Neural cell (in vitro differentiated cells): Measurements from ENCODE around the gene GPR180. TPM values are rescaled to one million over a fixed set of nuclear protein-coding genes. Genes with fewer than 3 reads are reported as not detected.

Experiments used
- H2AFZ ChIP-seq: fragments of 200-600, 300-800 bp; sonication (generic), shearing (Covaris generic); 2 replicates; pipeline ENCODE4 v1.6.0; 2014; ENCODE audit warnings: low read depth, mild to moderate bottlenecking, antibody characterized with exemption, low read length, moderate library complexity
- H3F3A ChIP-seq: fragments of 200-600 bp; shearing (Covaris generic); 2 replicates; pipeline ENCODE4 v1.6.1; 2016; ENCODE audit warnings: mild to moderate bottlenecking, moderate library complexity, mixed read lengths, antibody characterized with exemption, low read length; ENCODE audit not compliant: insufficient read depth, poor library complexity, severe bottlenecking
- H3K27ac ChIP-seq: fragments of 200-600, 300-800 bp; sonication (generic), shearing (Covaris generic); 2 replicates; pipeline ENCODE4 v1.5.1; 2014; ENCODE audit warnings: mild to moderate bottlenecking, low read length, moderate library complexity
- H3K27me3 ChIP-seq: fragments of 300-800, 200-600 bp; sonication (generic), shearing (Covaris generic); 2 replicates; pipeline ENCODE4 v1.6.0; 2014; ENCODE audit warnings: mild to moderate bottlenecking, low read depth, low read length, moderate library complexity; ENCODE audit not compliant: insufficient read depth
- H3K36me3 ChIP-seq: fragments of 300-800, 200-600 bp; sonication (generic), shearing (Covaris generic); 2 replicates; pipeline ENCODE4 v1.5.1; 2014; ENCODE audit warnings: mild to moderate bottlenecking, antibody characterized with exemption, low read length, moderate library complexity; ENCODE audit not compliant: insufficient read depth
- H3K4me2 ChIP-seq: fragments of 300-800, 200-600 bp; sonication (generic), shearing (Covaris generic); 2 replicates; pipeline ENCODE4 v1.6.0; 2014; ENCODE audit warnings: mild to moderate bottlenecking, low read length
- H3K4me3 ChIP-seq: fragments of 300-800, 200-600 bp; sonication (generic), shearing (Covaris generic); 2 replicates; pipeline ENCODE4 v1.5.1; 2014; ENCODE audit warnings: mild to moderate bottlenecking, low read length, moderate library complexity
- H3K79me2 ChIP-seq: fragments of 200-600 bp; shearing (Covaris generic); replicated peaks from 2 replicates; pipeline ENCODE4 v1.6.0; 2014; ENCODE audit warnings: mild to moderate bottlenecking, low read length, moderate library complexity; ENCODE audit not compliant: insufficient read depth
- H3K9ac ChIP-seq: fragments of 300-800, 200-600 bp; sonication (generic), shearing (Covaris generic); 2 replicates; pipeline ENCODE4 v1.6.1; 2016; ENCODE audit warnings: mild to moderate bottlenecking, low read length, mixed read lengths
- H3K9me2 ChIP-seq: fragments of 200-600 bp; shearing (Covaris generic); 2 replicates; pipeline ENCODE4 v1.6.1; 2016; ENCODE audit warnings: mild to moderate bottlenecking, low read length, mixed read lengths; ENCODE audit not compliant: insufficient read depth
- H3K9me3 ChIP-seq: fragments of 200-600, 300-800 bp; sonication (generic), shearing (Covaris generic); 2 replicates; pipeline ENCODE4 v1.6.1; 2016; ENCODE audit warnings: mild to moderate bottlenecking, mixed run types, low read length, moderate library complexity, mixed read lengths
- H4K20me1 ChIP-seq: fragments of 200-600 bp; shearing (Covaris generic); 2 replicates; pipeline ENCODE4 v1.6.1; 2016; ENCODE audit warnings: mild to moderate bottlenecking, mixed run types; ENCODE audit not compliant: insufficient read depth
- EP300 ChIP-seq: fragments of 450-650 bp; conservative IDR thresholded peaks from 2 replicates; pipeline ENCODE4 v1.6.1; 2014; ENCODE audit warnings: antibody characterized with exemption, mild to moderate bottlenecking, moderate library complexity; ENCODE audit not compliant: poor library complexity, severe bottlenecking
- EZH2 ChIP-seq: fragments of 200-600, 300-800 bp; shearing (Covaris generic), sonication (generic); IDR thresholded peaks from 2 replicates; pipeline ENCODE4 v1.6.1; 2014; ENCODE audit warnings: antibody characterized with exemption, low read length, borderline replicate concordance, mild to moderate bottlenecking; ENCODE audit not compliant: insufficient read depth, poor library complexity, severe bottlenecking
- MXI1 ChIP-seq: fragments of 450-650 bp; conservative IDR thresholded peaks from 2 replicates; pipeline ENCODE4 v1.6.1; 2014; ENCODE audit warnings: antibody characterized with exemption, mild to moderate bottlenecking; ENCODE audit not compliant: poor library complexity, severe bottlenecking
- POLR2AphosphoS5 ChIP-seq: IDR thresholded peaks from 2 replicates; pipeline ENCODE4 v1.6.1; 2012
- RAD21 ChIP-seq: fragments of 450-650 bp; conservative IDR thresholded peaks from 2 replicates; pipeline ENCODE4 v1.6.1; 2014; ENCODE audit warnings: antibody characterized with exemption, mild to moderate bottlenecking, moderate library complexity
- SMC3 ChIP-seq: fragments of 450-650 bp; conservative IDR thresholded peaks from 2 replicates; pipeline ENCODE4 v1.6.1; 2014; ENCODE audit warnings: antibody characterized with exemption, mild to moderate bottlenecking, moderate library complexity; ENCODE audit not compliant: poor library complexity
- TAF1 ChIP-seq: IDR thresholded peaks from 2 replicates; pipeline ENCODE4 v1.6.1; 2012; ENCODE audit warnings: low read depth
- polyA plus RNA-seq: library from polyadenylated mRNA; depleted of rRNA; stranded (reverse); fragments of >200 nt; gene quantifications from 2 replicates; pipeline ENCODE4 v1.2.3, GENCODE V29; 2014
- TF ChIP-seq, protein P1 (sequence below): IDR thresholded peaks from 2 replicates; pipeline ENCODE4 v1.6.1; 2012; ENCODE audit warnings: borderline replicate concordance
- TF ChIP-seq, protein P2 (sequence below): fragments of 450-650 bp; IDR thresholded peaks from 2 replicates; pipeline ENCODE4 v1.5.1; 2014; ENCODE audit warnings: antibody characterized with exemption, mild to moderate bottlenecking, moderate library complexity; ENCODE audit not compliant: poor library complexity, severe bottlenecking

The GPR180 gene
- polyA plus RNA-seq, 1 donor from 2014 or later: 5.7 TPM

DNA sequence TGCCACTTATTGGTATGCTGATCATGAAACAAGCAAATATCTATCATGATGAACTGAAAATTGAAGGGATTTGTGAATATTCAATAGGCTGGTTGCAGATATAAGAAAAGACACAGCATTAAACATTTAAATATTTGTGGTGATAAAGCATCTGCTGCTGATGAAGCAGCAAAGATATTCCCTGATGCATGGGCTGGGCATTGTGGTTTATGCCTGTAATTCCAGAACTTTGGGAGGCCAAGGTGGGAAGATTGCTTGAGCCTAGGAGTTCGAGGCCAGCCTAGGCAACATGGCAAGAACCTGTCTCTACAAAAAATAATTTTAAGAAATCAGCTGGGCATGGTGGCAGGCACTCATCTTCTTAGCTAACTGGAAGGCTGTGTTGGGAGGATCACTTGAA is 54.5 kb downstream of the GPR180 start:
- no peaks in the 10 kb centered on the region for H4K20me1 ChIP-seq
- H3K27me3 ChIP-seq: no peaks in the 10 kb centered on the region
- H3F3A ChIP-seq: no peaks in the 10 kb centered on the region
- no peak overlapping the region for H3K27ac ChIP-seq
- no peaks in the 10 kb centered on the region for H3K9me2 ChIP-seq
- no peak overlapping the region for H2AFZ ChIP-seq
- H3K9ac ChIP-seq: no peak overlapping the region
- TF ChIP-seq POLR2AphosphoS5 (no peak), EP300 (no peak), MXI1 (no peak), EZH2 (no peak), TAF1 (no peak), SMC3 (no peak), RAD21 (no peak)
- TF ChIP-seq, protein P1, sequence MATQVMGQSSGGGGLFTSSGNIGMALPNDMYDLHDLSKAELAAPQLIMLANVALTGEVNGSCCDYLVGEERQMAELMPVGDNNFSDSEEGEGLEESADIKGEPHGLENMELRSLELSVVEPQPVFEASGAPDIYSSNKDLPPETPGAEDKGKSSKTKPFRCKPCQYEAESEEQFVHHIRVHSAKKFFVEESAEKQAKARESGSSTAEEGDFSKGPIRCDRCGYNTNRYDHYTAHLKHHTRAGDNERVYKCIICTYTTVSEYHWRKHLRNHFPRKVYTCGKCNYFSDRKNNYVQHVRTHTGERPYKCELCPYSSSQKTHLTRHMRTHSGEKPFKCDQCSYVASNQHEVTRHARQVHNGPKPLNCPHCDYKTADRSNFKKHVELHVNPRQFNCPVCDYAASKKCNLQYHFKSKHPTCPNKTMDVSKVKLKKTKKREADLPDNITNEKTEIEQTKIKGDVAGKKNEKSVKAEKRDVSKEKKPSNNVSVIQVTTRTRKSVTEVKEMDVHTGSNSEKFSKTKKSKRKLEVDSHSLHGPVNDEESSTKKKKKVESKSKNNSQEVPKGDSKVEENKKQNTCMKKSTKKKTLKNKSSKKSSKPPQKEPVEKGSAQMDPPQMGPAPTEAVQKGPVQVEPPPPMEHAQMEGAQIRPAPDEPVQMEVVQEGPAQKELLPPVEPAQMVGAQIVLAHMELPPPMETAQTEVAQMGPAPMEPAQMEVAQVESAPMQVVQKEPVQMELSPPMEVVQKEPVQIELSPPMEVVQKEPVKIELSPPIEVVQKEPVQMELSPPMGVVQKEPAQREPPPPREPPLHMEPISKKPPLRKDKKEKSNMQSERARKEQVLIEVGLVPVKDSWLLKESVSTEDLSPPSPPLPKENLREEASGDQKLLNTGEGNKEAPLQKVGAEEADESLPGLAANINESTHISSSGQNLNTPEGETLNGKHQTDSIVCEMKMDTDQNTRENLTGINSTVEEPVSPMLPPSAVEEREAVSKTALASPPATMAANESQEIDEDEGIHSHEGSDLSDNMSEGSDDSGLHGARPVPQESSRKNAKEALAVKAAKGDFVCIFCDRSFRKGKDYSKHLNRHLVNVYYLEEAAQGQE: no peak
- TF ChIP-seq, protein P2, sequence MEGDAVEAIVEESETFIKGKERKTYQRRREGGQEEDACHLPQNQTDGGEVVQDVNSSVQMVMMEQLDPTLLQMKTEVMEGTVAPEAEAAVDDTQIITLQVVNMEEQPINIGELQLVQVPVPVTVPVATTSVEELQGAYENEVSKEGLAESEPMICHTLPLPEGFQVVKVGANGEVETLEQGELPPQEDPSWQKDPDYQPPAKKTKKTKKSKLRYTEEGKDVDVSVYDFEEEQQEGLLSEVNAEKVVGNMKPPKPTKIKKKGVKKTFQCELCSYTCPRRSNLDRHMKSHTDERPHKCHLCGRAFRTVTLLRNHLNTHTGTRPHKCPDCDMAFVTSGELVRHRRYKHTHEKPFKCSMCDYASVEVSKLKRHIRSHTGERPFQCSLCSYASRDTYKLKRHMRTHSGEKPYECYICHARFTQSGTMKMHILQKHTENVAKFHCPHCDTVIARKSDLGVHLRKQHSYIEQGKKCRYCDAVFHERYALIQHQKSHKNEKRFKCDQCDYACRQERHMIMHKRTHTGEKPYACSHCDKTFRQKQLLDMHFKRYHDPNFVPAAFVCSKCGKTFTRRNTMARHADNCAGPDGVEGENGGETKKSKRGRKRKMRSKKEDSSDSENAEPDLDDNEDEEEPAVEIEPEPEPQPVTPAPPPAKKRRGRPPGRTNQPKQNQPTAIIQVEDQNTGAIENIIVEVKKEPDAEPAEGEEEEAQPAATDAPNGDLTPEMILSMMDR: no peak
- no peak overlapping the region for H3K4me2 ChIP-seq
- H3K79me2 ChIP-seq: no peaks in the 10 kb centered on the region
- H3K36me3 ChIP-seq: no peaks in the 10 kb centered on the region
- no peaks in the 10 kb centered on the region for H3K9me3 ChIP-seq
- H3K4me3 ChIP-seq: no peak overlapping the region

DNA sequence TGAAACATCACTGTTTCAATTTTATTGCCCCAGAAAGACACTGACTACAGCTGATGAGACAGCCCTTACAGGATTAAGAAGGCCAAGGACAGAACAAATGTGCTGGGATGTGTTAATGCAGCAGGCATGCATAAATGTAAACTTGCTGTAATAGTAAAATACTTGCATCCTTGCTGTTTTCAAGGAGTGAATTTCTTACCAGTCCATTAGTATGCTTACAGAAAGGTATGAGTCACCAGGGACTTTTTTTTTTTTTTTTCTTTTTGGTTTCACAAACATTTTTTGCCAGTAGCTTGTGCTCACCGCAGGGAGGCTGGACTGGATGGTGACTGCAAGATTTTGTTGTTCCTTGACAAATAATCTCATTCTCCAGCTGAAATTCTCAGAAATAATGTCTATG is 55.1 kb downstream of the GPR180 start:
- Histone ChIP-seq H3K9ac (no peak overlapping the region), H3K4me2 (no peak overlapping the region), H3K9me3 (no peaks in the 10 kb centered on the region)

GRCh38 chr13:94657167-94657566 is 55.5 kb downstream of the GPR180 start:
- H3K9me3 ChIP-seq: no peaks in the 10 kb centered on the region
- no peak overlapping the region for H3K4me2 ChIP-seq
- no peaks in the 10 kb centered on the region for H3K36me3 ChIP-seq
- H3K9ac ChIP-seq: no peak overlapping the region
- H3K4me3 ChIP-seq: no peak overlapping the region
- H4K20me1 ChIP-seq: no peaks in the 10 kb centered on the region
- H3K79me2 ChIP-seq: no peaks in the 10 kb centered on the region
- H3F3A ChIP-seq: no peaks in the 10 kb centered on the region
- no peaks in the 10 kb centered on the region for H3K27me3 ChIP-seq
- no peaks in the 10 kb centered on the region for H3K9me2 ChIP-seq
- TF ChIP-seq RAD21 (no peak), POLR2AphosphoS5 (no peak), EP300 (no peak), TAF1 (no peak), SMC3 (no peak), EZH2 (no peak)
- TF ChIP-seq, protein P1: no peak
- TF ChIP-seq, protein P2: no peak
- H2AFZ ChIP-seq: no peak overlapping the region
- no peak overlapping the region for H3K27ac ChIP-seq

More for the DNA sequence above, 55.1 kb downstream of the GPR180 start:
- Histone ChIP-seq H4K20me1 (no peaks in the 10 kb centered on the region), H3K79me2 (no peaks in the 10 kb centered on the region), H2AFZ (no peak overlapping the region), H3F3A (no peaks in the 10 kb centered on the region), H3K27me3 (no peaks in the 10 kb centered on the region), H3K27ac (no peak overlapping the region), H3K36me3 (no peaks in the 10 kb centered on the region), H3K9me2 (no peaks in the 10 kb centered on the region), H3K4me3 (no peak overlapping the region)
- no peak for TF ChIP-seq RAD21
- TF ChIP-seq MXI1: no peak
- TF ChIP-seq EP300: no peak
